Fibroblast of villous mesenchyme (primary cell): ENCODE results near the gene COMT. TPM values are rescaled to one million over a fixed set of nuclear protein-coding genes. Genes with fewer than 3 reads are reported as not detected.

ENCODE experiments used
- DNase-seq: peaks from one replicate; pipeline ENCODE4 v3.0.0-alpha.2; 2010; ENCODE audit warnings: low read depth
- H3K4me3 ChIP-seq: 2 replicates; pipeline ENCODE4 v1.5.1; 2011; ENCODE audit warnings: low read depth, mild to moderate bottlenecking, low read length
- CTCF ChIP-seq: IDR thresholded peaks from 2 replicates; pipeline ENCODE4 v1.5.1; 2012; ENCODE audit warnings: low read depth, mild to moderate bottlenecking, low read length; ENCODE audit not compliant: insufficient read depth
- total RNA-seq: library from RNA; depleted of rRNA; stranded (reverse); fragments of >200 nt; gene quantifications from 2 replicates; pipeline ENCODE4 v1.2.3, GENCODE V29; 2012

The COMT gene
- total RNA-seq, 1 donor: 173 TPM

- DNase-seq: peak; percentile 61
- peak overlapping the region; percentile 60 for H3K4me3 ChIP-seq
- no peak for TF ChIP-seq CTCF
Observed at GRCh38 chr22:19986410-19987341, 45.1 kb downstream of the COMT start.

GRCh38 chr22:19987394-19988306 lies 46.1 kb downstream of the COMT start:
- DNase-seq: no peak

GRCh38 chr22:19988331-19988808 lies 46.8 kb downstream of the COMT start:
- DNase-seq: no peak
- H3K4me3 ChIP-seq: no peak overlapping the region
- no peak for TF ChIP-seq CTCF

More at GRCh38 chr22:19987394-19988306, 46.1 kb downstream of the COMT start:
- TF ChIP-seq CTCF: no peak
- no peak overlapping the region for H3K4me3 ChIP-seq

GRCh38 chr22:19988965-19989724 lies 47.6 kb downstream of the COMT start:
- no peak for DNase-seq
- no peak overlapping the region for H3K4me3 ChIP-seq
- no peak for TF ChIP-seq CTCF

- H3K4me3 ChIP-seq: no peak overlapping the region
- TF ChIP-seq CTCF: no peak
- no peak for DNase-seq
Observed at GRCh38 chr22:19989725-19990067, 48.1 kb downstream of the COMT start.

- no peak for DNase-seq
- no peak overlapping the region for H3K4me3 ChIP-seq
- TF ChIP-seq CTCF: no peak
Observed at GRCh38 chr22:19990188-19990587, 48.6 kb downstream of the COMT start.
